ENCODE measurements around the gene JAZF1.

JAZF1 gene

DNA sequence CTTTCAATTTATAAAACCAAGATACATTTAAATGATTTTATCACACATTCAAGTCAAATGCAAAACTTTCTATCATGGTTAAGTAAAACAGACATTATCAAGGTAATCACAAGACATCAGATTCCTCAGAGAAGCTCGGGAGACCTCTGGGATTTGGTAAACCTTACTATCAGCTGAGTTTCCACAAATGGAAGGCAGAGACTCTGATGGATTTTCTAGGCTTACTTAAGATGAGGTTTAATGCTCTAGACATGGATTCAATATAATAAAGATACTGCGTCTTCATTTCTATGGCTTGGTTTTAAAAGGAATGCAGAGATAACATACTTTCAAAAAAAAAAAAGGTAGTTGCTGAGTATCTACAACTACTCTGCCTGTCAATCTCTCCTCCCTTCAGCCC lies 171.7 kb downstream of the JAZF1 start:
- DNase-seq (ENCODE audit: low read depth in 2 of 2), result no peak

DNA sequence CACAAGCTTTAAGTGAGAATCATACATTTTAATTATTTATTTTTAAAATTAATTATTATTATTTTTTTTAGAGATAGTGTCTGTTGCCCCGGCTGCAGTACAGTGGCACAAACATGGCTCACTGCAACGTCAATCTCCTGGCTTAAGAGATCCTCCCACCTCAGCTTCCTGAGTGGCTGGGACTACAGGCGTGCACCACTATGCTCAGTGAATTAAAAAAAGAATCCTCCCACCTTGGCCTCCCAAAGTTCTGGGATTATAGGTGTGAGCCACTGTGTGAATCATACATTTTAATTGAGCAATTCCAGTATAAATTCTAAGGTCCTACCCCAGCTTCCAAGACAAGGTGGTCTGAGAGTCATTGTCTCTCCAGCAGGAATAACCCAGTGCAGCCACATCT lies 172.4 kb downstream of the JAZF1 start:
- no peak for DNase-seq (ENCODE audit: low read depth in 2 of 2)

DNA sequence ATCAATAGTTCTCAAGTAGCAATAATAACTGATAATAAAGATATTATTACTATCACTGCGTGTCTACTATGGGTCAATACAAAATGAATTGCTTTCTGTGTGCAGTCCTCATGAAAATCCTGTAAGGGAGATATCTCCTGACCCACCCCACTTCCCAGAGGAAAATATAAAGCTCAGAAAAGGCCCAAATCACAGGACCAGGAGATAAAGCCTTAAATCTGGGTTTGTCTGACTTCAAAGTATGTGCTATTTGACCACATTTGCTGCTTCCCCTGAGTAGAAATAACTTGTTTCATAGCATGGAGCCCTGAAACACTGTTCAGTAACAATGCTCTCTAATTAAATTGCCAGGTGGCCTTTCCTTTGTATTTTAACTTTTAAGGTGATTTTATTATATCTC lies 174.1 kb downstream of the JAZF1 start:
- DNase-seq (ENCODE audit: low read depth in 2 of 2), result no peak

DNA sequence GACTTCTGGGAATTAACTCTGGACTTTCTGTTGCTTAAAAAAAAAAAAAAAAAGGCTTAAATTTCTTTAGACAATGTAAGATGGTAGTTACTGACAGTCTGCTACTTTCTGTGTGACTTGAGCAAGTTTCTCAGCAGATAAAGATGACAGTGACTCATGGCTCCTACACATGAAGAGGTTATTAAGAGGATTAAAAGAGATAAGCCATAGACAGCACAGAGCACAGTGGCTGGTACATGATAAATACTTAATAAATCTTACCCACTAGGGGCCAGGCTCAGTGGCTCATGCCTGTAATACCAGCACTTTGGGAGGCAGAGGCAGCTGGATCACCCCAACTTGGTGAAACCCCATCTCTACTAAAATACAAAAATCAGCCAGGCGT lies 174.8 kb downstream of the JAZF1 start:
- DNase-seq (ENCODE audit: low read depth in 2 of 2), result no peak

DNA sequence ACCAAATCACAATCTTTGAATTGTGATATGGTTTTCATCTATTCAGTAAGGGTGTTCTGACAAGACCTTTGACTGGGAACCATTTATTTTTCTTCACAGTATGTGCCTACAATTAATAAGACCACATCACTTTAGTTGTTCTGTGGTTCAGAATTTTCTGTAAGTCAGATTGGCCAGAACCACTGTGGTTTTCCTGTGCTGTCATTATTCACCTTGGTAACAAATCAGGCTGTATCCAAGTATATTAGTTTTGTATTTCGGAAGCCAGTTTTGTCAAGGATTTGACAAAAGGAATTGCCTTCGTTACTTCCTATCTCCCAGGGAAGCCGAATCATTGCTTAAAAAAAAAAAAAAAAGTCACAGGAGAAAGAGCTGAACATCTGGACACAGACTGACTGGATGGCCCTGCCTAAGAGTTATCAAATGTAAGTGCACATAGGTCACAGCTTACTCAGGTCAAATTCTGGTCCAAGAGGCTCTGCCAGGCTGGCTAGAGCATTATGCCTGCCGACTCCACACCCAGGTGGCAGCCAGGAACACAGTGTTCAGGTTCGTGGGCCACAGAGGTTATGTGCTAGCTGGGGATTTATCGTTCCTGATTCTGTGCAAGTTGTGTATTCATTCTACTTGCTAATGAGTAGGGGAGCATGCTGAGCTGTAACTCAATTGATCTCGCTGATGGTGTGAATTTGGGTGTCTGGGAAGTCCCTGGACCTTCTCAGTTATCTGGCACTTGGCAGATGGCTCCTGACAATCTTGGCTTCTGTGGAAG lies 175.3 kb downstream of the JAZF1 start:
- DNase-seq (ENCODE audit: low read depth in 2 of 2), result no peak

DNA sequence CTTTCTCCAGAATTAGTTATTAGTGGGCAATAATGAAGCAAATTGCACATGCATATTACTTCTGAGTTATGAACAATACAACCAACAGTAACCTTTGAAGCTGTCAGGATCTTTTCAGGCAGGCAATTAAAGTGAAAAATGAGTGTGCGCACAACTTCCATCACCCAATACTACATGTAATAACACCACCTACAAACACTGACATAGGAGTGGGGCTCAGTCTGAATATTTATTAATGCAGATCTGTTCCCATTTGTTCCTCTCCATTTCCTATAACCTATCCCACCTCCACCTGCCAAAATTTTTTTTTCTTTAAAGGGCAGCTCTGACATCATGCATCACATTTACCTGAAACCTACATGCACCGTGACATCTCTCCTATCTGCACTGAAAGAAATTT lies 177.2 kb downstream of the JAZF1 start:
- no peak for DNase-seq (ENCODE audit: low read depth in 2 of 2)

DNA sequence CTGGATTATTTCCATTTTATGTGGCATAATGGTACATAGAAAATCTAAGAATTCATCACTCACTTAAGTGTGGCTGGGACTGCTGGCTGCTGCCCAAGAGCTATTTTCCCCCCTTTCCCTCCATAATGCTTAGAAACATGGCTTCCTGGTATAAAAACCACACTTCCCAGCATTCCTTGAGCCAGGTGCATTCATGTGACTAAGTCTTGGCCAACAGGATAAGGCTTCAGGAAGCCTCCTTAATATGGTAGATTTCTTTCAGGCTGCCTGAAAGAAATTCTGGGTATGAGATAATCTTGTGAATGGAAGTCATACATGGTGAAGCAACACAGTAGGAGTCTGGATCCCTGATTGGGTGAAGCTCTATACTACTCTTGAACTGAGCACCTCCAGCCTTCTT lies 178.0 kb downstream of the JAZF1 start:
- DNase-seq (ENCODE audit: low read depth in 2 of 2), result no peak

DNA sequence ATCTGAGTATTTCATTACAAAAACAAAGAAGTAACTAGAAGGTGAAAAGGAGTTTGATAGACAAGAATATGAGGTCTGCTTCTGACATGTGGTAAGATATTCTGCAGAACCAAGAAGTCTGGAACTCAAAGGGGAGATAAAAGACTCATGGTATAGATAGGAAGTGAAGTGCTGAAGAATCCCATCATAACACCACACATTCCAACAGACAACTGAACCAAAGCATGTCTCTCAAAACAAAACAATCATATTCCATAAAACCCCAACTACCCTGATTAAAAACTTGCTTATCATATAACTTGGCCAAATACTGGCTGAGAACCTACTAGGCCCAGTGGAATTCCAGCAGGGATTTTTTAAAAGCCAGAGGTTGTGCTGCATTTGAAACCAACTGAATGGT lies 178.7 kb downstream of the JAZF1 start:
- no peak for DNase-seq (ENCODE audit: low read depth in 2 of 2)

DNA sequence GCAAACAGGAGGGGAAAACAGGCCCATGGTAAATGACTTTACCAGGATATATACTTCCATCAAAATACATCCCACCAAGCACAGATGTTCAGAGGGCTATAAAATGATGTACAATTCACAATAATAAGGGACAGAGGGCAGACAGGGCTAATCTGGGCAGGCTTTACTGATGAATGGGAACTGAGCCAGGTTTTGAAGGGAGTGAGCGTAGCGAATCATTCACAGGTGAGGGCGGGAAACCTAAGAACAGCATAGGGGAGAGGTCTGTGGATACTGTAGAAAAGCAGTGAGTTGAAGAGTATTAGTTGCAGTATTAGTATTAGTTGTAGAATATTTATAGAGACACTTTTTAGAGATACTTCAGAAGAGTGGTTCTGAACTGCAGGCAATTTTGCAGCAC lies 180.8 kb downstream of the JAZF1 start:
- no peak for DNase-seq (ENCODE audit: low read depth in 2 of 2)

DNA sequence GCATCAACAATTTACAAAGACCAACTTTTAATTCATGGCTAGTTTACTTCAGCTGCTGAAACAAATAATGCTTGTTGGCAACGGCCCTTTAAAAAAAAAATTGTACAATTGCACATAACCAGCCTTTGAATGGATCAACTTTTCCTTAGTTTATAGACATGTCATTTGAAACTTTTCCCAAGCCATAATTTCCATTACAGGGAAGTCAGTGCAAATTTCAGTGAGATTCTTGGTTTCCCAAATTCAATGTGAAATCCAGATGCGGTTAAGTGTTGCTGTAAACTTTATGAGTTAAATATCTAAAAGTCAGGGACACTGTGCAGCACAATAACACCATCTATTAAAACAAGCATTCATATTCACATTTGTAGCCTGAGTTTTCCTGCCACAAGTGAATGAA lies 182.2 kb downstream of the JAZF1 start:
- no peak for DNase-seq (ENCODE audit: low read depth in 2 of 2)

DNA sequence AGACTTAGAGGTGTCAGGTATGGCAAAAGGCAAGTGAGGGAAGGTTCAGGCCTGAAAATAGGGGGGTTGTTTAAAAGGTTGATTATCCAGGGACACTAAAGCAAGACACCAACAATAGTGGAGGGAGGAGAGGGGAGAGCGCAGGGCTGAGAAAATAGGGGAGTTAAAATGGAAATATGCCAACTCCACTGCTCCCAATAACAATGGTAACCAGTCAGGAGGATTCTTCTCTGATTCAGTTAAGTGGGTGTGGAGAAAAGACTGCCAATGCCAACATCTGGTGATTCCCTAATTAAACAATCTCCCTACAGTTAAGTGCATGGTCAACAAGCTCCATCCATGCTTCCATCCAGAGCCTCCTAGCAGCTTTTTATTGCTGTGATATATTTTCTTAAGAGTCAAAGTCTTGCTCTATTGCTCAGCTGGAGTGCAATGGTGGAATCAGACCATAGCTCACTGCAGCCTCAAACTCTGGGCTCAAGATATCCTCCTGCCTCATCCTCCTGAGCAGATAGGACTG lies 183.3 kb downstream of the JAZF1 start:
- no peak for DNase-seq (ENCODE audit: low read depth in 2 of 2)

DNA sequence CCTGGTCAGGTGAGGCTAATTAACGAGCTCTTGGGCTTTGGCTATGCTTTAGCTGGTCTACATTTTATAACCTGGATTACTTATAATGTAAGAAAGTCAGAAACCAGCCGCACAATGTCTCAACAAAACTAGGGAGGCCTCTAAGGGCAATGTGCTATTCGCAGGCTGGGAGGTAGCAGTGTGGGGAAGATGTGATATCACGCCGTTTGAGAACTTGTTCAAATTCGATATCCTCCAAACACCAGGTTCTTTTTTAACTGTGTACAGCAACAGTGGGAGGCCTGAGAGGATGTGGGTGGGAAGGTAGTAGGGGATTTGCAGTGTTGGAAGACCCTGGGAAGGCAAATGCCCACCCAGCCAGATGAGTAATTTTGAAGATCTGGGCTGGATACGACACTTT lies 184.5 kb downstream of the JAZF1 start:
- DNase-seq (ENCODE audit: low read depth in 2 of 2), result no peak

DNA sequence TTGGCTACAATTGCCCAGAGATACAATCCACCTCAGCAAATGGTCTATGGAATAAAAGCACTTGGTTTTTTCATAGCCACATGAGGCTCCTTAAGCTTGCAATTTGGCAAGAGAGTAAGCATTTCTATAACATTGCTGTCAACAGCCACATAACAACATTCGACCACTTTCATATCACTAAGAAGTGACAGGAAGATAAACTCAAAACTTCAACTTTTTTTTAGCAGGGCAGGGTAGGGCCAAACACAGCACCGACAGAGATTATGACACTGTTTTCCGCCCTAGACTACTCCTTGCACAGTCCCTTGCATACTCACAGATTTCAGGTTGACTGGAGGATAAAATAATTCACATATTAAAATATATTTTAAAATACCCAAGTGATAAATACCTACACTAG lies 185.4 kb downstream of the JAZF1 start:
- DNase-seq (ENCODE audit: low read depth in 2 of 2), result no peak

DNA sequence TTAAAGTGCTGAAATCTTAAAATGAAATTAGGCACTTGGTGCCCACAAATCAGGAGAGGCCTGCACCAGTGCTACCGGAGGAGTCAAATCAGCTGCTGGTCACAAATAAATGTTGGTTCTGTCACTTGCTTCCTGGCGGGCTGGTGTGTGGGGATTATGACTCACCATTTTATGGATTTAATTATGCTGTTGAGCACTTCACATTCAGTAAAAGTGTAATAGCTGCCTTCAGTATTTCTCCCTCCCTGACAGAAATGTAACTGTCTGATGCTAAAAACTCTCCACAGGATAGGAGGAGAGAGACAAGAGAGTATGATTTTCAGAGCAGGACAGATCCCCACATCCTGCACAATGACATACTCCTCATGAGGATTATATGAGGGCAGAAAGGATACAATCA lies 186.0 kb downstream of the JAZF1 start:
- DNase-seq (ENCODE audit: low read depth in 2 of 2), result no peak

DNA sequence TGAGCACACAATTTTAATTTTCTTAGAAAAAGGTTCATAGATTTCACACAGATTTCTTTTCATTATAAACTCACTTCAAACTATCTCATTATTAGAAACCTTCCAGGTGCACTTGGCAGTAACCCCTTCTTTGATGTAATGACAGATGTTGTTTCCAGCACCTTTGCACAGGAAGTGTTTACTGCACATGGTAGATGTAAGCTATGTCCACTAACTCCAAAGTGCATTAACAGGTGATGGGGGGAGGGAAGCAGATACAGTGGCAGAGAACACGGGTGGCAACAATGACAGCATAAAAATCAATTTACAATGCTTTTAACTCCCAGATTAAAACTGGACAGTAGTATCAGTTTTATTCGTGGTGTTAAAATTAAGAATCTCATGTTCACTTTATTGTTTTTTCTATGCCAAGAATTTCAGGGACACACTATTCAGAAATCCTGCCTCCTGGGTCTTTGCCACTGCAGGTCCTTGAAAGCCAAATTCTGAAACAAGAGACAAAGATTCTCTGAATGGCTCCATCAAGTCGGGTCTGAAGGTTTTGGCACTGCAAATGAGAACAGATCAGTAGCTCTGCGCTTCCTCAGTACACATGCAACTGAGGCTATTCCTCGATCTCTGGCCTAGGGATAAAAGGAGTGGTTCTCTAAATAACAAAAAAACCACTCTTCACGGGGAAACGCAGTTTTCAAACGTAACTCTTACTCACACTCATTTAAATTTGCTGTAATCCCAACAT lies 187.7 kb downstream of the JAZF1 start:
- DNase-seq (ENCODE audit: low read depth in 2 of 2), result no peak

DNA sequence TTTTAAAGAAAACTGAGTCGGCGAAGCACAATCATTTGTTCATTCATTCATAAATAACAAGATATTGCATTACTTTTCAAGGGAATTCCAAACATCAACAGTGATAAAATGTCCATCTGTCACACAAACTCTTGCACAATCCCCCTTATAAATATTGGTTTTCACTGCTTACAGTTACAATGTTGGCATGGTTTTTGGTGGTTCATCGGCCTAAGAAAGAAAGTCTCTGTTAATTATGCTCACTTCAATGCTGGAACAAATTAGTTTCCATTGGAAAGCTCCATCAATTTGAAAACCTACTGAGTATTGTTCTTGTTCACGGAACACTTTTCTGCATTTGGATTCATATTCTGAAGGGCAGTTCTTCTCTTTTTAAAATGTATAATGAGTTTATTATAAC lies 188.5 kb downstream of the JAZF1 start:
- DNase-seq (ENCODE audit: low read depth in 2 of 2), result no peak

DNA sequence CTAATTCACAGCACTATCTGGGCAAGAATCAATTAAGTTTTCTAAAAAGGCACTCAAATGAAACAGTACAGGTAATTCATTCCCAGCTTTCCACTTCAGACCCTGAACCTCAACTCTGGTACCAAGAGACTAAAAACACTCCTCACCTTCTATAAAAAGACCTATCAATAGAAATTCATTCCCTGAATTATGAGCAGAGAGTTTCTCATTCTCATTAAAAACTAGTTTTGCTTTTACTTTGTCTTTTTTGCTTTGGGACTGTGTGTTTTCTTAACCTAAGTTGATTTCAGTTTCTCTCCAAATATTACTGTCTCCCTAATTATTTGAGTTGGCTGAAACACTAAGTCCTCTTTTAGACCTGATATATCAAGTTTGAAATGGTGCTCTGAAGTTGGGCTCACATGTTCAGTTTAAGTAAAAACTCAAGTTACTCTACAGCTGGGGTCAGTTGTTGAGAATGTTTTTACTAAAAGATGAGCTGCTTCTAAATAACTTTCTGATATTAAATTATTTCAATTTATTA lies 189.5 kb downstream of the JAZF1 start:
- no peak for DNase-seq (ENCODE audit: low read depth in 2 of 2)

DNA sequence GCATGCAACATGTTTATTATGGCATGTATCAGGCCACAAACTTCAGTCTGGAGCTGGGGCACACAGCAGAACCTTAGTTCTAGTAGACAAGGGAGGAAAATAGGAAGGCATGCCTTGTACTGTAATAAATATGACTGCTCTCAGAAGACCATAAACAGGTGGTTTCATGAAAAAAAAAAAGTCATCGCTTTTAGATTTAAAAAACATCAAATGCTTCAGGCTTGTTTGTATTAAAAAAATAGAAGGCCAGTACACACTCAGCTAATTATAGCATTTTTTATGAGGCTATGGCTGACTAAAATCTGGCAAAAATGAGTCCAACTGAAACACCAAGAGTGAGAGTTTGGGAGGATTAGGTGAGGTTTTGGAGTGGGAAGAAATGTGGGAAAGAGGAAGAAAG lies 204.1 kb downstream of the JAZF1 start:
- DNase-seq (ENCODE audit: low read depth in 2 of 2), result no peak

DNA sequence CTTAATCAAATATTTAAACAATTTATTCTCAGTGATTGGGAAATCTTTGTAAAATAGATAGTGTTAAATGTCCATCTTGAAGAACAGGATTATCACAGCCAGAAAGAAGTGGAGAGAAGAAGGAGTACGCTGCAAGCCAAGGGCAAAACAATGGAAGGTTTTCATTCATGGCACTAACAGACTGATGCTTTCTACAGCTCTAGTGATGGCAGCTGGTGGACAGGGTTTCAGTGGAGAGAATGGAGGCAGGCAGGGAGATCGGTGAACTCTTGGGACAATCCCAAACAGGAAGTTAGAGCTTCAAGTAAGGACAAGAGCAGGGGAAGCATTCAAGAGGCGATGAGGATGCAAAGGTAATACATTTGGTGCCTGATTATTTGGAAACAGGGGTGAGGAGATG lies 207.0 kb downstream of the JAZF1 start:
- DNase-seq (ENCODE audit: low read depth in 2 of 2), result no peak

DNA sequence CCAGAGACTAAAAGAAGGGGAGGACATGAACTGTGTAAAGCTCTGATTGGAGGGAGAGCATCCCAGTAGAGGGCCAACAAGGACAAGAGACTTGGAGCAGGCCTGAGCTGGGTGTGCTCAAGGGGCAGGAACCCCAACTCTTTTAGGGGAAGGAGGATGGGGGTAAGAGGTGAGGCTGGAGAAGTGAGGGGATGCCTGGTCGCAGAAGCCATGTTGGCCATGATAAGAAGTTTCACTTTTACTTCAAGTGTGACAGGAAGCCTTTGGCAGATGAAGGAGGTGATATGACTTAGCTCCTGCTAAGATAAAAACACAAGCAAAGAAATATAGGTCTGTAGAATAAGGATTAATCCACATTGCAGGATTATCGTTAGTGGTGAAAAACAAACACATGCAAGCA lies 208.3 kb downstream of the JAZF1 start:
- DNase-seq (ENCODE audit: low read depth in 2 of 2), result no peak

DNA sequence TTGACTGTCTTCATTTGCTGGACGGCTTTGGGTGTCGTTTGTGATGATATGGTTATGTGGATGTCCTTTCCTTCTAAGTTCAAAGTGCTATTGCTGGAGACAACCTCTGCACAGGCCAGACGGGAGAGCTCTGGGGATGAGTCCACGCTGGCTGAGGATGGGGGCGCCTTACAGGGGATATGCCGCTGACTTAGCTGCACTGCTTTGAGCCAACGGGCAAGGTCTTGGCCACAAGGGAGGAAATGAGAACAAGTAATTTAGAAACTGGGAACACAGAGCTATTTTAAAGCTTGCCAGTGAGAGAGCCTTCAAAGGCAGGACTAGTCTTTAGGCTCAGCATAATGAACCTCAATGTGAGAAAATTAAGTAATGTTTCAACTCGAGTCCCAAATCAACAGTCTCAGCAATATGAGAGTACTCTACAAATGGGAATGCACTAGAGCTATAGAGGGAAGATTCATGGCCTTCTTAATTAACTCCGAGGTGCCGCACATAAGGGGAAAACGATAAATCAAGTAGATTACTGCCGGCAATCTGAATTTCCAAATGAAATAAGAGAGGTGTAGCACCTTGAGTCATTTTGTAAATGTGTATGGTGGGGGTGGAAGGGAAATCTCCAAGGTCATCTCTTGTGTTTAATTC lies 209.3 kb downstream of the JAZF1 start:
- DNase-seq (ENCODE audit: low read depth in 2 of 2), result no peak

DNA sequence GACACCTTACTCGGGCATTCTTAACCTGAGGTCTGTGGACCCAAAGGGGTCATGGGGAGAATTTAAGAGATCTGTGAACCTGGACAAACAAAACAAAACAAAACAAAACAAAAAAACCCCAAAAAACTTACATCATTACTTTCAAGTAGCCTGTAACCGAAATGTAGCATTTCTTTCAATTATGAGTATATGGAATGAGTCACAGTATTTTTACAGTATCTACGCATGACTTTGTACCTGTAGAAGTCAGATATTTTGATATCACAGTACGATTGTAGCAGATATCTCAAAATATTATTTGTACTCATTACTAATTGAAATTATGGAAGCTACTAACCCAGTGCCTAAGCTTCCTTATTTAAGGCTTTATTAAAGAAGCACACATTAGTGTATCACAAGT lies 210.2 kb downstream of the JAZF1 start:
- DNase-seq (ENCODE audit: low read depth in 2 of 2), result no peak

DNA sequence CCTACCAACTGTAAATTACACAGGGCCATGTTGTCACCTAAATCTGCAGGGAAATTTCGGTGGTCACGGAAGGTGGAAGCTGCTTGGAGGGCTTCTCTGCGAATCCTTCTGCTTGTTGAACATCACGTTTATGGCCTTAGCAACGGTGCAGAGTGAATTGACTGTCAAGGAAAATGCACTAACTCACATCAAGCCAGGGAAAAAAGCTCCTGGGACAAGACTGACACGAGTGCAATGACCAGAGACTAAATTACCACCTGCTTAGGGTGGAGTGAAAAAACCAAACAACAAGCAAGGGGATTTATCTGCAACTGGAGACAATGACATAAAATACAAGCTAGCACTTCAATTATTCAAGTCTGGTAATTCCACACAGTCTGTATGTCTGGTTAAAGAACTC lies 211.2 kb downstream of the JAZF1 start:
- DNase-seq (ENCODE audit: low read depth in 2 of 2), result no peak

Measured in stimulated activated CD4-positive, alpha-beta T cell treated with anti-CD3 and anti-CD28 coated beads, Interleukin-1b, Interleukin-23, amount 100 ng/mL, for 4 hours (primary cell).